ENCODE measurements around the gene EMP3.

- TF ChIP-seq GATA3 (IDR thresholded peaks at IDR 0.05; ENCODE audit: low read depth, low read length) (no peak), GATA2 (IDR thresholded peaks at IDR 0.05; ENCODE audit: low read depth, low read length) (no peak)
Measured at GRCh38 chr19:48333467-48334384, 8.4 kb downstream of the EMP3 start.
